GM21360 (cell line): ENCODE results near the gene MAML2.
A peak's percentile ranks its signal among the peaks of the same experiment; 100 is the strongest.

Experiments used
- ATAC-seq: cut with Tn5 transposase; IDR thresholded peaks from one replicate; pipeline ENCODE4 v1.9.1; 2021; ENCODE audit warnings: mild to moderate bottlenecking, moderate library complexity; ENCODE audit not compliant: unreplicated experiment

The MAML2 gene

DNA sequence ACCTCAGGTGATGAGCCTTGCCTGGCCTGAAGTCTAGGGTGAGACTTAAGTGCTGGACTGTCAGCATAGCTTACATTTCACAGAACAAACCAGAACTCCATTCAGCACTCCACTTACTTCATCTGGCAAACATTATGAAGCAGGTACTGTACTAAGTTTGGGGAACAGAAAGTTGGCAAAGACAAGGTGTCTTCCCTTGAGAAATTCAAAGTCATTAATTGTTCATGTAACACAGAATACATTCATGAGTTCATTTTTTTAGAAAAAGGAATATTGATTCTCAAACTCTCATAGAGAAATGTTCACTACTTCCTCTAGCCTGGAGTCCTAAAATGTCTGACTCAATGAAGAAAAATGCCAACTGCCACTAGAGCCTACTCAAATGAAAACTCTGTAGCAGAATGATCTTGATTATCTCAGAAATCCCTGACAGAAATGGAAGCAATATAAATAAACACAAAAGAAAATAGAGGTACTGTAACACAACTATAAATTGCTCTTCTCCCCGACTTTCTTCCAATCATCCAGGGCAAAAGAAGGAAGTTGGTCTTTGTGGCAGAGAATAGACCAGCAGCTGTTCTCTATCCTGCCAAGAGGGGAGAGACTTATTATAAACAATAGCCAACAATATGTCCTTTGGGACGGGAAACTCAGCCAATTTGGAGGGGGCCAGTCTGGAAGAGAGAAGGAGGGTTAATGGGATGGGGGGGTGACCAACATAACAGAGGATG, 289.9 kb downstream of the MAML2 start:
- no peak for ATAC-seq

DNA sequence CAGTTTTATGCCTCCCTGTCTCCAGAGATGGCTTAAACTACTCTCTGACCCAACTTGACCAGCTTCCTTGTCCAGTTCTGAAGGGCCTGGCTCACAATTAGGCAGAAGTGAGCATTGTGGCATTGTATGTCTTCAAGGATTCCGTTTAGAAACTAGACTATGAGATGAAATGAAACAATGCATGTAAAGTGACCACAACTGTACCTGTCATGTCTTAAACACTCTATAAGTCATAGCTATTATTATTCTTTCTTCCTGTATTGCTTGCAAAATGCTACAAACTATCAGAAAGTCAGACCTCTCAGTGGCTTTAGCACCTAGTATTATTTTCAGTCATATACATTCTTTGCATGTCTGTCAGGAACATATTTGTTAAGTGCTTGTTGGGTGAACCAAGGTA, 291.2 kb downstream of the MAML2 start:
- peak; percentile 95 for ATAC-seq

GRCh38 chr11:96050435-96051182, 292.4 kb downstream of the MAML2 start:
- ATAC-seq, result no peak

- ATAC-seq, result no peak
Measured at GRCh38 chr11:96049426-96049825, 293.6 kb downstream of the MAML2 start.

- no peak for ATAC-seq
Measured at GRCh38 chr11:96045622-96046456, 297.2 kb downstream of the MAML2 start.

DNA sequence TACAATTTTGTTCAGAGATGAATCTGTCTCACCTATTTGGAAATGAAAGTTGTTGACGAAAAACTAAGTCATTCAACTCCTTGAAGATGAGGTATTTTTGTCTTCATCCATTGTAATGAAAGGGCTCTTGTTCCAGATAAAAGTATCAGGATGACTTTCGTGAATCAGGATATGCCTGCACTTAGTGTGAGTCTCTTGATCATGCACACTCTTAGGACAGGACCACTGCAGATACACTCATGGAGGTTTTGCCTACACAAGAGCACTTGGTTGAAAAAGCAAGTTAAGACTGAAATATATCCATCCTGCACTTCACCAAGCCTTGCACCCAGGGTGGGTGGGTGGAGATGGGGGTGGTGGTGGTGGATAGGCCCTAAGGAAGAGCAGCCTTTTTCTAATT, 298.2 kb downstream of the MAML2 start:
- ATAC-seq, result no peak

DNA sequence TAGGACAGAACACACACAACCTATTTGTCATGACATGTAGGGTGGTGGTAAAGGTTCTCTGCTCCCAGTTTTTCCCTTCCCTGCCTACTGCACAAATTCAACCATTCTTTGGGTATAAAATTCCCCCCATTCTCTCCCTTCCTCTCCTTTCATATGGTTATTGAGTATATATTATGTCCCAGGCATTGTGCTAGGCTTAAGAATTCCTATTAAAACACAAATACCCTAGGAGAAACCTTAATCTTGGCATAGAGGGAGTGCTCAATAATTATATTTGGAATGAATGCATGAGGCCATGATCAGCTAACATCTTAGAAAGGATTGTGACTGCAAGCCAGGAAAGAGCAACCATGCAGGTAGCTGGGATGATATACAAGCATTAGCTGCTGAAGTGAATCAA, 298.7 kb downstream of the MAML2 start:
- no peak for ATAC-seq

DNA sequence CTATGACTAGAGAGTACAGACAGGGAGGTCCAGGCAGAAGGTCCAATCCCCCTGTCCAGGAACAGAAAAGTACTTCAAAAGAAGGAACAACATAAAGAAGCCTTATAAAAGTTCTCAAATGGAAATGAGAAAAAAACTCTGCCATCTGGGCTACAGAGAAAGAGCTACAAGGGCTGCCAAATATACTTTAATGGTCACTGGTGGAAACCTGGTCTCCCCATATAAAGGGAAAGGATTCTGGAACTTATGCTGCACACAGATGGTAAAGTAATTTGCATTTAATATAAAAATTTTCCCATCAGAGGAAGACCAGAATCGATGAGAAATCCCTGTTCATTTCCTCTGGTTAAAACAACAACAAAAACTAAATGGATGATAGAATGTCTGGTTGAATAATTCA, 299.7 kb downstream of the MAML2 start:
- no peak for ATAC-seq

- no peak for ATAC-seq
Measured at GRCh38 chr11:96038046-96038445, 304.9 kb downstream of the MAML2 start.

DNA sequence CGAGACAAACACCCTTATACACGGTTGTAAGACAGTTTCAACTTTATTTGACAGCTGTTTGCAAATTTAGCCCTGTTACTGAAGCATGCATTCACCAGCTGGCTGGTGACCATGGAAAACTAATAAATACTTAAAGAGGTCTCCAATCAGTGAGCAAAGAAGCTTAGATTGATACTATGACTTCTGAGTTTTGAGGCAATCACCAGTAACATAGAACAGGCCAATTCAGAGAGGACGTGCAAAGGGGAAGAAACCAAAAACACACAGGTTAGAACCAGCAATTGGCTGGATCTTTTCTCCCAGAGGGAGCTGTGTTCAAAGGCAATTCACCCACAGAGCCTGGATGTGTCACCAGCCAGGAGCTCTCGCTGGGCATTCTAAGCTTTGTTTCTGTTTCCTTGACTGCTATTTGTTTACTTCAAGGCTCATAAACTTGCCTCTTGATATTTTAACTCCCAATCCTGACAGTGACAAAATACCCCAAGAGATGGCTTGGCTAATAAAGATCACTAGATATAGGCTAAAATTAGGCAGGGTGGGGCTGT, 305.5 kb downstream of the MAML2 start:
- ATAC-seq, result no peak

DNA sequence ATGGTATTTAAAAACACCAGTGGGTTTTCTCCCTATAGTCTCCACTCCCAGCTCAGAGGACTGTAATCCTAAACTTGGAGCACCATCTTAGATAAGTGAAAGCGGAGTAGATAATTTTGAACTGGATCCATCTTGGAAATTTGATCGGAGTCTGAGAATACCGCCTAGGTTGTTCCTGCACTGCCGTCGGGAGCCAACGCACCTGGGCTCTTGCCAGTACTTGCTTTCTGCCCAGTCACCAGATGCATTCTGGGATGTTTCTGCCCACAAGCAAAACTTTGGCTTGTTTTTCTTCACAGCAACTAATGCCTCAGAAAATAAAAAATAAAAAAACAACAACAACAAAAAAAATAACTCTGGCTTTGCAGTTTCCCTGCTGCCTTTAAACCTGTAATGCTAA, 306.1 kb downstream of the MAML2 start:
- ATAC-seq, result no peak

GRCh38 chr11:96035740-96036078, 307.3 kb downstream of the MAML2 start:
- ATAC-seq, result no peak

DNA sequence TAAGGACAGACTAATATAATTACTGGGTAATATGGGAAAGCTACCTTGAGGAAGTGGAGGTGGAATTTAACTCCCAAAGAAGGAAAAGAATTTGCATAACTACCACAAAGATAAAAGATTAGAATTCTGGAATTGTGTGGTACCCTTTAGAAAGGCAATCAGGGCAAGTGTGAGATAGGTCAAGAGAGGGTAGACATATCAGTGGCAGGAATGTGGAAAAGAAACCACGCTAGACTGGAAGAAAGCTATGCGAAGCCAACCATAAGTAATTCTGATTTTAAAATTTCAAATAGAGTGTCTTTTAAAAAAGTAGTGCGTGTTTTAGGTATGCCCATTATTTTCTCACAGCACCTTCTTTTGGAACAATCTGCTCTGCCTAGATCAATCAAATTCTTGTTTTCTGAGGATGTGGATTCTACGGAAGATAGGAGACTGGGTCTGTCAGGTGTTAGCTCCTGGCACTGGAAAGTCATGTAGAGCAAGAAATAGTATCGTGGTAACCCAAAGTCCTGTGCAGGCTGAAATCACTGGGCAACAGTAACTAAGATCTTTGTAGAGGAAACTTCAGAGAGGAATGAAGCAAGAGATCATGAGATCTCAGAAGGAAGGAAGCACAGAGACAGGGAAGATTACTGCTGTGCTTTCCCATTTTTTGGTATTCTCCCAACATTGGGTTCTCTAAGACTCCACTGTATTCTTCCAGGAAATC, 307.8 kb downstream of the MAML2 start:
- ATAC-seq, result no peak

DNA sequence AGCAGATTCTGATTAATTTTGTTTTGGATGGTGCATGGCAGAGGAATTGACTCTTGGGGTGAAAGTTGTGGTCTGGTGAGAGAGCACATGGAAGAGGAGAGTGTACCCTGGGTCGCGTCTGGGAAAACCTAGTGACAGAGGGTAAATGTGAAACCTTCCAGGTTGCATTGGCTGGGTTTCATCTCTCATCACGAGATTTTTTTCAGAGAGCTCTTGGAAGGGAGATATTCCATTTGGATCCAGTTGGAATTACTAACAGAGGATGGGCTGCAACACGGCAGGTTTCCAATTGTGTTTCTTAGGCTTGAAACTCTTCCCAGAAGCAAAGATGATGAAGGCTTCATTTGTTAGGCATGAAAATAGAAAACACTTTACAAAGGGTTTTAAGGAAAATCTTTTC, 309.4 kb downstream of the MAML2 start:
- no peak for ATAC-seq

- no peak for ATAC-seq
Measured at GRCh38 chr11:96033095-96033494, 309.9 kb downstream of the MAML2 start.

DNA sequence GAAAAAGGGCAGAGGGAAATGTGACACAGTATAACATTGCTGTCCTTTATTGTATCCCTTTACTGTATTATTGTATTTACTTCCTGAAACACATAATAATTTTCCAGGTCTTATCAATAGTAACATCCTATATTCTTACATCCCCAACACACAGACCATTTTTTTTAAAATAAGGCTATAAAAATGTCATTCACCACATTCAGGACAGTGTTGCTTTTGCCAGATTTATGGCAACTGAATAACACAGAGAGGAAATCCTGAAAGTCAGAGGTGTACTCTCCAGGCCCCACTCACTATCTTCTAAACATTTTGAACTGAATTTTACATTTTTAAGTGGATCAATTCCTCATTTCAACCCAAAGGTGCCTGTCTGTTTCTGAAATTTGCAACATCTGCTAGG, 314.2 kb downstream of the MAML2 start:
- no peak for ATAC-seq

DNA sequence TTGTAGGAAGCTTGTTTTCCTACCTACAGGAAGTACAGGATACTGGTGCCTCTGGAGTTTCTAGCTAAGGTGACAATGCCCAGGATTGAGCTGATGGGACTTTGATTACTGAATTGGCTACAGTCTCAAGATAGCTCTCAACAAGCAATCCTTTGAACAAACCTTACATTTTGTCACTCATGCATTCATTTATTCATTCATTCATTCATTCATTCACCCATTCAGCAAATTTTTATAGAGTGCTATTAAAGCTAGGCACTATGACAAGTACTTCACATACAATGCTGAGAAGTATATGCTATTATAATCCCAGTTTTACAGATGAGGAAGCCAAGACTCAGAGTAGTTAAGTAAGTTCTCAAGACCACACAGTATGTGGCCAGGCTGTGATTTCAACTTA, 316.0 kb downstream of the MAML2 start:
- no peak for ATAC-seq

GRCh38 chr11:96026310-96026709, 316.7 kb downstream of the MAML2 start:
- ATAC-seq, result no peak

DNA sequence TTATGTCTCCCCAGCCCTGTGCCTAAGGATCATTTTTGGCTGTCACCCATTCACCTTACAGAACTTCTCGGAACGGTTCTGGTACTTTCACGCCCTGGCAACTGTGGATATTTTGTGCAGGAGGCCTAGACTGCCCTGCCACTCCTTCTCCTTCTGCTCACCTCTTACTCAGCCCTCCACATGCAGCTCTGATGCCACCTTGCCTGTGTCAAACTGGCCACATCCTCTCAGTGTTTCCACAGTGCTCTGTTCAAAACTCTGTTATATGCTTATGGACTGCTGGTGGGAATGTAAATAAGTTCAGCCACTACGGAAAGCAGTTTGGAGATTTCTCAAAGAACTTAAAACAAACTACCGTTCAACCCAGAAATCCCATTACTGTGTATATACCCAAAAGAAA, 318.3 kb downstream of the MAML2 start:
- no peak for ATAC-seq

DNA sequence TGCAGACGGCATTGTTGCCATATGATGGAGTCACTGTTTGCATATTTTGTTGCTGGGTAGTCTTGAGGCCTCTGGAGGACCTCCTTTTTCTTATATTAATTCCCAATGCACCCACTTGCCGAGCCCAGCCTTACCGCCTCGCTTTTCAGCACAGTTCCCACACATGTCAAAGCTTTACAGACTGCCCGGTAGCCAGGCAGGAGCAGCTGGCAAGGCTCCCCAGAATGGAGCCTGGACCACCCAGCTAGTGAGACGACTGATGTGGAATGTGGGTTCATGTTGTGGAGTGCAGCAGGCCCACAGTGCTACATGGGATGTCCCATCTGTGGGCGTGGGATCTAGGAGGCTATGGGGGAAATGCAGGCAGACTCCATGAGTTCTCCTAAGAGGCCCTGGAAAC, 319.7 kb downstream of the MAML2 start:
- no peak for ATAC-seq
